ENCODE data around the gene LMO7. TPM values are rescaled to one million over a fixed set of nuclear protein-coding genes. Genes with fewer than 3 reads are reported as not detected.

LMO7 gene
- total and polyA plus RNA-seq, 2 of the 13 experiments (the other 11 are each of a cell fraction or from before 2014, with no cell fraction given) = 34.0 to 121 TPM

DNA sequence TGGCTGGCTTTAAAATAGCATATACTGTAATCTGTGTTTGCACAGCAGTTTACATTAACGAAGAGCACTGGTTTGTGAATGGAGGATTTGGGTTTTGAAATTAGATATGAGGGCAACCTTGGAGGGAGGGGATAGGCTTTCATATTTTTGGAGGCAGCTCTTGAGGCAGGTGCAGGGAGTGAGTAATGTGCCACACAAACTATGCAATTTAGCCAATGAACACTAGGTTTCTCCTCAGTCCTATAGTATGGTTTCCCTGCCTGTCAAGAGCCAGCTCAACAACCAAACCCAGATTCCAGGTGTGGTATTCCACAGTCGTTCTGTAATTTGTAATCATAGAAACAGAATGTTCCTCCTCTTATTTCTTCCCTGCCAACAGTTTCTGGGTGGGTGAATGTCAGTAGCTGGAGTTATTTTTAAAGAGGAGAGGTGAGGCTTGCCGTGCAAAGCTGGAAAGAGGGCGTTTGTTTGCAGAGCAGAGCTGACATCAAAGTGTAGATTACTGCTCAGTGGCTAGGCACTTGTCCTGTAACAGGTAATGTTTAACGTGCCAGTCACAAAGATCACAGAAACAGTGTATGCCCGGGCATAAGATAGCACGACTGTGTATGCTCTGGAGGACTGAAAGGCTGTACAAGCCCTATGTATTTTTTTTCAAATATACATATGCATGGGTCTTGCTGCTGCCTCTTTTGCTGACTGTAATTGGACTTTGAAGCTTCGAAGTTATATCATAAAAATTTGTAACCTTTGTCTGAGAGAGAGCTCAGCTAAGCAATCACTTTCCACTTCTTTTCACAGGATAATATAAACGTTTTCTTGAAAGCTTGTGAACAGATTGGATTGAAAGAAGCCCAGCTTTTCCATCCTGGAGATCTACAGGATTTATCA is 124.2 kb downstream of the LMO7 start (continued):
- TF ChIP-seq, protein P1, sequence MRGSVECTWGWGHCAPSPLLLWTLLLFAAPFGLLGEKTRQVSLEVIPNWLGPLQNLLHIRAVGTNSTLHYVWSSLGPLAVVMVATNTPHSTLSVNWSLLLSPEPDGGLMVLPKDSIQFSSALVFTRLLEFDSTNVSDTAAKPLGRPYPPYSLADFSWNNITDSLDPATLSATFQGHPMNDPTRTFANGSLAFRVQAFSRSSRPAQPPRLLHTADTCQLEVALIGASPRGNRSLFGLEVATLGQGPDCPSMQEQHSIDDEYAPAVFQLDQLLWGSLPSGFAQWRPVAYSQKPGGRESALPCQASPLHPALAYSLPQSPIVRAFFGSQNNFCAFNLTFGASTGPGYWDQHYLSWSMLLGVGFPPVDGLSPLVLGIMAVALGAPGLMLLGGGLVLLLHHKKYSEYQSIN (CRISPR knock-in tag; IDR thresholded peaks at IDR 0.05; ENCODE audit: borderline replicate concordance) = no peak
- TF ChIP-seq ZNF225 (CRISPR knock-in tag; IDR thresholded peaks at IDR 0.05) = no peak
- TF ChIP-seq, protein P2, sequence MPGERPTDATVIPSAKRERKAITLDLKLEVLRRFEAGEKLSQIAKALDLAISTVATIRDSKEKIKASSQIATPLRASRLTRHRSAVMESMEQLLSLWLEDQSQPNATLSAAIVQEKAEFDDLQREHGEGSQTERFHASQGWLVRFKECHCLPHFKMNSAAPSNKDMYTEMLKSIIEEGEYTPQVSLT (CRISPR knock-in tag; IDR thresholded peaks at IDR 0.05; ENCODE audit: borderline replicate concordance, low read depth) = no peak
- TF ChIP-seq ZNF441 (CRISPR knock-in tag; IDR thresholded peaks at IDR 0.05; ENCODE audit: borderline replicate concordance) = peak; percentile 47; the same call in 1 of the 2 replicates
- peak; percentile 91 for TF ChIP-seq FOXA3 (CRISPR knock-in tag; IDR thresholded peaks at IDR 0.05)
- no peak for TF ChIP-seq ZNF724P (CRISPR knock-in tag; IDR thresholded peaks at IDR 0.05; ENCODE audit: borderline replicate concordance)
- peak; percentile 88 for TF ChIP-seq POGZ (CRISPR knock-in tag; IDR thresholded peaks at IDR 0.05)
- peak in 1 of 2 experiments; percentile 82; a peak in 1 of 4 replicates for TF ChIP-seq KLF16 (CRISPR knock-in tag; IDR thresholded peaks at IDR 0.05)
- TF ChIP-seq, protein P3, sequence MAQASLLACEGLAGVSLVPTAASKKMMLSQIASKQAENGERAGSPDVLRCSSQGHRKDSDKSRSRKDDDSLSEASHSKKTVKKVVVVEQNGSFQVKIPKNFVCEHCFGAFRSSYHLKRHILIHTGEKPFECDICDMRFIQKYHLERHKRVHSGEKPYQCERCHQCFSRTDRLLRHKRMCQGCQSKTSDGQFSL (CRISPR knock-in tag; IDR thresholded peaks at IDR 0.05) = no peak
- peak; percentile 69 for TF ChIP-seq SKI (IDR thresholded peaks at IDR 0.05; ENCODE audit: partially characterized antibody)
- TF ChIP-seq, protein P4, sequence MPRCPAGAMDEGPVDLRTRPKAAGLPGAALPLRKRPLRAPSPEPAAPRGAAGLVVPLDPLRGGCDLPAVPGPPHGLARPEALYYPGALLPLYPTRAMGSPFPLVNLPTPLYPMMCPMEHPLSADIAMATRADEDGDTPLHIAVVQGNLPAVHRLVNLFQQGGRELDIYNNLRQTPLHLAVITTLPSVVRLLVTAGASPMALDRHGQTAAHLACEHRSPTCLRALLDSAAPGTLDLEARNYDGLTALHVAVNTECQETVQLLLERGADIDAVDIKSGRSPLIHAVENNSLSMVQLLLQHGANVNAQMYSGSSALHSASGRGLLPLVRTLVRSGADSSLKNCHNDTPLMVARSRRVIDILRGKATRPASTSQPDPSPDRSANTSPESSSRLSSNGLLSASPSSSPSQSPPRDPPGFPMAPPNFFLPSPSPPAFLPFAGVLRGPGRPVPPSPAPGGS (CRISPR knock-in tag; IDR thresholded peaks at IDR 0.05) = peak; percentile 43
- TF ChIP-seq MAF1 (CRISPR knock-in tag; IDR thresholded peaks at IDR 0.05; ENCODE audit: borderline replicate concordance) = no peak
- no peak for TF ChIP-seq ZNF850 (CRISPR knock-in tag; conservative IDR thresholded peaks at IDR 0.05)
- no peak for TF ChIP-seq PRMT3 (CRISPR knock-in tag; IDR thresholded peaks at IDR 0.05; ENCODE audit: borderline replicate concordance, low read depth)
- TF ChIP-seq ZNF788 (CRISPR knock-in tag; IDR thresholded peaks at IDR 0.05; ENCODE audit: borderline replicate concordance) = no peak; the same call in 1 of the 2 replicates
- TF ChIP-seq, protein P5, sequence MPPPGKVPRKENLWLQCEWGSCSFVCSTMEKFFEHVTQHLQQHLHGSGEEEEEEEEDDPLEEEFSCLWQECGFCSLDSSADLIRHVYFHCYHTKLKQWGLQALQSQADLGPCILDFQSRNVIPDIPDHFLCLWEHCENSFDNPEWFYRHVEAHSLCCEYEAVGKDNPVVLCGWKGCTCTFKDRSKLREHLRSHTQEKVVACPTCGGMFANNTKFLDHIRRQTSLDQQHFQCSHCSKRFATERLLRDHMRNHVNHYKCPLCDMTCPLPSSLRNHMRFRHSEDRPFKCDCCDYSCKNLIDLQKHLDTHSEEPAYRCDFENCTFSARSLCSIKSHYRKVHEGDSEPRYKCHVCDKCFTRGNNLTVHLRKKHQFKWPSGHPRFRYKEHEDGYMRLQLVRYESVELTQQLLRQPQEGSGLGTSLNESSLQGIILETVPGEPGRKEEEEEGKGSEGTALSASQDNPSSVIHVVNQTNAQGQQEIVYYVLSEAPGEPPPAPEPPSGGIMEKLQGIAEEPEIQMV (CRISPR knock-in tag; IDR thresholded peaks at IDR 0.05; ENCODE audit: low read depth) = no peak
- TF ChIP-seq, protein P6, sequence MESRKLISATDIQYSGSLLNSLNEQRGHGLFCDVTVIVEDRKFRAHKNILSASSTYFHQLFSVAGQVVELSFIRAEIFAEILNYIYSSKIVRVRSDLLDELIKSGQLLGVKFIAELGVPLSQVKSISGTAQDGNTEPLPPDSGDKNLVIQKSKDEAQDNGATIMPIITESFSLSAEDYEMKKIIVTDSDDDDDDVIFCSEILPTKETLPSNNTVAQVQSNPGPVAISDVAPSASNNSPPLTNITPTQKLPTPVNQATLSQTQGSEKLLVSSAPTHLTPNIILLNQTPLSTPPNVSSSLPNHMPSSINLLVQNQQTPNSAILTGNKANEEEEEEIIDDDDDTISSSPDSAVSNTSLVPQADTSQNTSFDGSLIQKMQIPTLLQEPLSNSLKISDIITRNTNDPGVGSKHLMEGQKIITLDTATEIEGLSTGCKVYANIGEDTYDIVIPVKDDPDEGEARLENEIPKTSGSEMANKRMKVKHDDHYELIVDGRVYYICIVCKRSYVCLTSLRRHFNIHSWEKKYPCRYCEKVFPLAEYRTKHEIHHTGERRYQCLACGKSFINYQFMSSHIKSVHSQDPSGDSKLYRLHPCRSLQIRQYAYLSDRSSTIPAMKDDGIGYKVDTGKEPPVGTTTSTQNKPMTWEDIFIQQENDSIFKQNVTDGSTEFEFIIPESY (CRISPR knock-in tag; IDR thresholded peaks at IDR 0.05) = no peak
- peak; percentile 36; the same call in 1 of the 2 replicates for TF ChIP-seq ZKSCAN8 (CRISPR knock-in tag; IDR thresholded peaks at IDR 0.05; ENCODE audit: borderline replicate concordance)
- 0 out of 2 replicates have a peak, but pooled peaks have one; percentile 16 for TF ChIP-seq ZNF12 (CRISPR knock-in tag; IDR thresholded peaks at IDR 0.05)
- no peak for TF ChIP-seq ZNF773 (CRISPR knock-in tag; IDR thresholded peaks at IDR 0.05; ENCODE audit: borderline replicate concordance)
- TF ChIP-seq, protein P7, sequence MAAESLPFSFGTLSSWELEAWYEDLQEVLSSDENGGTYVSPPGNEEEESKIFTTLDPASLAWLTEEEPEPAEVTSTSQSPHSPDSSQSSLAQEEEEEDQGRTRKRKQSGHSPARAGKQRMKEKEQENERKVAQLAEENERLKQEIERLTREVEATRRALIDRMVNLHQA (CRISPR knock-in tag; IDR thresholded peaks at IDR 0.05) = no peak

Measured in HepG2 (cell line).